HepG2 (cell line): ENCODE data around the gene NUAK2. TPM values are rescaled to one million over a fixed set of nuclear protein-coding genes. Genes with fewer than 3 reads are reported as not detected.

Experiments used
- ATAC-seq: fragments of 200-7000 bp; cut with Tn5 transposase; 3 replicates; pipeline ENCODE4 v1.9.1; 2020; ENCODE audit warnings: mild to moderate bottlenecking, moderate library complexity
- BruUV-seq: library from RNA; stranded (reverse); fragments of 400-500 nt; replicated peaks from 2 replicates; lab custom pipeline; 2021; lab: Mats Ljungman, UMichigan
- CTCF ChIA-PET: fragments of 300-600 bp; formaldehyde crosslinking; extraction: SDS; loops from one replicate; lab custom pipeline; 2021; ENCODE audit warnings: low total read pairs, inconsistent platforms, low intra/inter-chr PET ratio; lab: Yijun Ruan, JAX
- POLR2A ChIA-PET: fragments of 350-600 bp; sonication (Branson Sonifier 250); formaldehyde crosslinking; loops from one replicate; lab custom pipeline; 2020; ENCODE audit warnings: antibody characterized with exemption, inconsistent platforms; lab: Yijun Ruan, JAX
- DNase-seq: peaks from one replicate; pipeline ENCODE4 v3.0.0-alpha.2; 2015; ENCODE audit warnings: low spot score
- FAIRE-seq: peaks from 3 replicates; lab custom pipeline; 2011; peaks lifted over from hg19 to GRCh38; lab: Jason Lieb, UNC
- H2AFZ ChIP-seq: one replicate; pipeline ENCODE4 v1.6.1; 2011; ENCODE audit warnings: low read length, inconsistent platforms
- H3K27ac ChIP-seq: fragments of 300-600 bp; 3 replicates; pipeline ENCODE4 v1.8.0; 2011; ENCODE audit warnings: mixed run types, mild to moderate bottlenecking, mixed read lengths, low read length, inconsistent platforms; ENCODE audit not compliant: insufficient read depth; ENCODE audit errors: extremely low read length
- H3K27me3 ChIP-seq, 2 experiments: fragments of 200-600 bp in 1 of 2; 2 replicates in 1 of 2; 3 replicates in 1 of 2; pipeline versions ENCODE4 v1.6.0 to v1.8.0; 2011; ENCODE audit warnings: low read length in 2 of 2, mild to moderate bottlenecking in 2 of 2, moderate library complexity in 2 of 2, inconsistent platforms in 1 of 2; ENCODE audit not compliant: insufficient read depth in 2 of 2, control insufficient read depth in 1 of 2
- H3K36me3 ChIP-seq, 2 experiments: fragments of 200-600 bp in 1 of 2; replicated peaks in 1 of 2; 2 replicates in 1 of 2; 3 replicates in 1 of 2; pipeline versions ENCODE4 v1.5.1 to v1.8.0; 2011; ENCODE audit warnings: low read length in 2 of 2, inconsistent platforms in 1 of 2; ENCODE audit not compliant: insufficient read depth in 2 of 2, control insufficient read depth in 1 of 2
- H3K4me1 ChIP-seq: 2 replicates; pipeline ENCODE4 v1.5.1; 2012; ENCODE audit warnings: low read length, inconsistent platforms; ENCODE audit not compliant: insufficient read depth
- H3K4me2 ChIP-seq: 2 replicates; pipeline ENCODE4 v1.6.0; 2011; ENCODE audit warnings: low read depth, low read length, inconsistent platforms
- H3K4me3 ChIP-seq, 3 experiments: fragments of 200-600 bp in 1 of 3; sonication (generic), shearing (Covaris generic) in 1 of 3; replicated peaks in 1 of 3; 2 replicates each; pipeline ENCODE4 v1.5.1; 2011 to 2016; ENCODE audit warnings: low read length in 3 of 3, inconsistent platforms in 2 of 3, low read depth in 2 of 3, mild to moderate bottlenecking in 2 of 3, control low read depth in 1 of 3, mixed read lengths in 1 of 3; ENCODE audit not compliant: insufficient read depth in 1 of 3
- H3K79me2 ChIP-seq: one replicate; pipeline ENCODE4 v1.6.1; 2011; ENCODE audit warnings: low read length, inconsistent platforms; ENCODE audit not compliant: insufficient read depth
- H3K9ac ChIP-seq: 2 replicates; pipeline ENCODE4 v1.6.0; 2011; ENCODE audit warnings: mild to moderate bottlenecking, low read depth, low read length, inconsistent platforms; ENCODE audit not compliant: insufficient read depth
- H3K9me3 ChIP-seq: 2 replicates; pipeline ENCODE4 v1.5.1; 2012; ENCODE audit warnings: mild to moderate bottlenecking, low read length
- H4K20me1 ChIP-seq: 2 replicates; pipeline ENCODE4 v1.6.0; 2011; ENCODE audit warnings: inconsistent platforms, mild to moderate bottlenecking, low read length, moderate library complexity; ENCODE audit not compliant: insufficient read depth
- BHLHE40 ChIP-seq: IDR thresholded peaks from 2 replicates; pipeline ENCODE4 v1.6.1; 2011; ENCODE audit warnings: low read length, improper control_type of control experiment
- DZIP1 ChIP-seq: sonication (generic); formaldehyde crosslinking; IDR thresholded peaks from 2 replicates; pipeline ENCODE4 v1.5.0; 2020; ENCODE audit warnings: mild to moderate bottlenecking, missing genetic modification reagents
- RBAK ChIP-seq: sonication (generic); formaldehyde crosslinking; IDR thresholded peaks from 2 replicates; pipeline ENCODE4 v1.5.1; 2020; ENCODE audit warnings: mild to moderate bottlenecking, missing genetic modification reagents
- RBM22 ChIP-seq: fragments of 200-400 bp; formaldehyde crosslinking; optimal IDR thresholded peaks from 2 replicates; pipeline ENCODE3; 2017; ENCODE audit warnings: mild to moderate bottlenecking, low read length, moderate library complexity
- SMYD3 ChIP-seq: sonication (generic); formaldehyde crosslinking; IDR thresholded peaks from 2 replicates; pipeline ENCODE4 v1.8.1; 2023; ENCODE audit warnings: mild to moderate bottlenecking, missing genetic modification reagents
- SP5 ChIP-seq: IDR thresholded peaks from 2 replicates; pipeline ENCODE4 v1.6.1; 2016; ENCODE audit warnings: low read depth, borderline replicate concordance
- ZBTB7A ChIP-seq: sonication (generic); formaldehyde crosslinking; IDR thresholded peaks from 2 replicates; pipeline ENCODE4 v1.8.0; 2022; ENCODE audit warnings: mild to moderate bottlenecking, missing genetic modification reagents
- ZNF3 ChIP-seq: IDR thresholded peaks from 2 replicates; pipeline ENCODE4 v1.7.0; 2017; ENCODE audit warnings: inconsistent platforms
- ZNF781 ChIP-seq: sonication (generic); formaldehyde crosslinking; IDR thresholded peaks from 2 replicates; pipeline ENCODE4 v1.5.1; 2020; ENCODE audit warnings: borderline replicate concordance, mild to moderate bottlenecking, missing genetic modification reagents; ENCODE audit errors: not compliant biosample characterization
- ZSCAN30 ChIP-seq: sonication (generic); formaldehyde crosslinking; IDR thresholded peaks from 2 replicates; pipeline ENCODE4 v1.5.0; 2020; ENCODE audit warnings: mild to moderate bottlenecking, missing genetic modification reagents
- WGBS: methylation state at CpG from one replicate; pipeline ENCODE4 v1.1.6; 2017; ENCODE audit warnings: low lambda C conversion rate; 5-methylcytosine and 5-hydroxymethylcytosine counted together
- in situ Hi-C: cut with HindIII; loops from 2 replicates; pipeline ENCODE4 v1.10.0; 2017; ENCODE audit warnings: low pct_unique_long_range_greater_than_20kb; ENCODE audit not compliant: extremely low pct_ligation_motif_present
- intact Hi-C: fragments of 100-400 bp; cut with micrococcal nuclease; formaldehyde crosslinking; loops from one replicate; pipeline ENCODE4 v1.10.0; 2022; ENCODE audit not compliant: unreplicated experiment
- polyA plus RNA-seq, 8 experiments: library from polyadenylated mRNA; depleted of rRNA in 3 of 8; stranded (reverse) in 7 of 8; unstranded in 1 of 8; fragments of >200 nt; fragmentation: Illumina TruSeq in 4 of 8; extraction: Trizol in 4 of 8; gene quantifications; 2 replicates each; pipeline versions ENCODE4 v1.2.1 to v1.2.3, GENCODE V29; 2011 to 2016; ENCODE audit warnings: low read depth in 4 of 8, missing spikeins in 1 of 8, mixed read lengths in 1 of 8; ENCODE audit not compliant: insufficient read depth in 1 of 8
- total RNA-seq, 5 experiments: library from RNA; depleted of rRNA; stranded (reverse); fragments of >200 nt; fragmentation: Illumina TruSeq; extraction: Trizol; gene quantifications; 2 replicates each; pipeline ENCODE4 v1.2.3, GENCODE V29; 2016; ENCODE audit warnings: low read depth in 1 of 5
- TF ChIP-seq, protein P1 (sequence below): sonication (generic); formaldehyde crosslinking; IDR thresholded peaks from 2 replicates; pipeline ENCODE4 v1.4.0; 2020; ENCODE audit warnings: mild to moderate bottlenecking, missing genetic modification reagents

NUAK2 gene
- total and polyA plus RNA-seq, 2 of the 13 experiments (the other 11 are each of a cell fraction or from before 2014, with no cell fraction given): 0.75 to 1.1 TPM

GRCh38 chr1:205358579-205358978 is 37.0 kb upstream of the NUAK2 start (continued):
- TF ChIP-seq SP5 (CRISPR knock-in tag): no peak
- TF ChIP-seq, all 625 proteins: peak for 0

DNA sequence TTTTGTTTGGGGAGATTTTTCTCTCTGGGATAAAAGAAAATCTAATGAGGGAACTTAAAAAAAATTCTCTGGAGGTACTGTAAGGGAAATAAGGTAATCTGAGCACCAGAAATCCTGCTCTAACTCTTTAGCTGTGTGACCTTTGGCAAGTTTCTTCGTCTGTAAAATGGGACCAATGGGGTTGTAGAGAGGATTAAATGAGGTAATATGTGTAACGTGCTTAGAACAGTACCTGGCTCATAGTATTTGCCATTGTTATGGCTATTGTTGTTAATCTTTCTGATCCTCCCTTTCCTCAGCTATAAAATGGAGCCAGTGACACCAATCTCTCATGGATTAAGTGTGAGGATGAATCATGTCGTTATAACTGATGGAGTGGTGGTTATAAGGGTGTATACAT is 36.0 kb upstream of the NUAK2 start:
- H3K4me3 ChIP-seq: no peak overlapping the region
- intact Hi-C loops (no loop called here), in situ Hi-C loops (no loop called here)
- no peaks in the 10 kb centered on the region for H3K9me3 ChIP-seq
- peaks cover 1 to 34% of the 10 kb centered on the region in 2 experiments; a peak in 3 of 5 replicates for H3K27me3 ChIP-seq
- no peaks in the 10 kb centered on the region for H3K36me3 ChIP-seq
- no peaks in the 10 kb centered on the region for H3K79me2 ChIP-seq
- H3K27ac ChIP-seq: no peak overlapping the region
- no peak for TF ChIP-seq ZSCAN30
- no peak for TF ChIP-seq BHLHE40
- no peak for TF ChIP-seq RBAK (CRISPR knock-in tag)
- FAIRE-seq: no peak
- DNase-seq: no peak
- no peak overlapping the region for H3K9ac ChIP-seq
- no peaks in the 10 kb centered on the region for H4K20me1 ChIP-seq
- no peaks in the 10 kb centered on the region for H3K4me1 ChIP-seq
- H2AFZ ChIP-seq: no peak overlapping the region
- POLR2A ChIA-PET: no interaction called here
- no peak for ATAC-seq
- CTCF ChIA-PET: no interaction called here
- WGBS: 10% methylated on average over 3 of the region's 3 CpGs
- no peak overlapping the region for H3K4me2 ChIP-seq
- no TSS peak for BruUV-seq

DNA sequence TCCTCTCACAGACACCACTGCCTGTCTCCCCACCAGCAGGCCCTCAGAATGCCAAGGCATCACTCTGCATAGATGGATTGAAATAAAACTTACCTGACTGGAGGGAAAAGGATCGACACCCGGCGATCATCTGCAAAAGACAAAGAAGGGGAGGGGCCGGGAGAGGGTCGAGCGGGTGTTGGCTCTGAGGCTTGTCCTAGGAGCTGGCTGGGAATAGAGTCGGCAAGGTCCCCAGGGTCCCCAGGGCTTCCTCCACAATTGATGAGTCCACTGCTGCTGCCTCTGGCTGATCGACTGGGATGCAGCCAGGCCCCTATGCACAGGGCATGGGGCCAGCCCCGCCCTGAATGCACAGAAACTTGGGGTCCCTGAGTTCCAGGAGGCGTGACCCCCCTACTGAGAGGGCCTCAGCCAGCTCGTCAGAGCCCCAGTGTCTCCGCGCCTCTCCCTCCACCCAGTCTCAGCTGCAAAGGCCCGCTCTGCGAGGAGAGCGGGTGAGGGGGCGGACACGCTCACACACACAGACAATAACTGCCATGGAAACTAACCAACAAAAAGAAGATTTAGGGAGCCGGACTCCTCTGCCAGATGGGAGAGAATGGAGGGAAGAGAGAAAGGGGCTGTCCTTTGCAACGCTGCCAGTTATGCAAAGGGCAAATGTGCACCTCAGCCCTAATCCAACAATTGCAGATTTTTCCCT is 35.0 kb upstream of the NUAK2 start, which contains the start of gene KLHDC8A:
TSS of gene KLHDC8A (minus strand) at position 483 of the 700 bp plus-strand sequence. CDS start 13,318 bp downstream, outside the sequence.
- H3K27me3 ChIP-seq: peaks cover 1 to 42% of the 10 kb centered on the region in 2 experiments; a peak in 4 of 5 replicates
- H3K9me3 ChIP-seq: no peaks in the 10 kb centered on the region
- WGBS: 53% methylated on average over 18 of the region's 20 CpGs
- no peak within 1 kb of the TSS for H3K4me2 ChIP-seq
- no TSS peak for BruUV-seq
- H3K79me2 ChIP-seq: no peaks in the 10 kb centered on the region
- H3K27ac ChIP-seq: no peak within 1 kb of the TSS
- DNase-seq (no peak), FAIRE-seq (no peak), ATAC-seq (no peak)
- H3K9ac ChIP-seq: no peak within 1 kb of the TSS
- in situ Hi-C loops: no loop called here
- POLR2A ChIA-PET: no interaction called here
- H3K4me1 ChIP-seq: no peaks in the 10 kb centered on the region
- CTCF ChIA-PET: no interaction called here
- H4K20me1 ChIP-seq: no peaks in the 10 kb centered on the region
- no peak within 1 kb of the TSS for H3K4me3 ChIP-seq
- H2AFZ ChIP-seq: no peak within 1 kb of the TSS
- no peaks in the 10 kb centered on the region for H3K36me3 ChIP-seq
- intact Hi-C loops: no loop called here
- no peak for TF ChIP-seq DZIP1 (CRISPR knock-in tag)
- TF ChIP-seq ZNF781 (CRISPR knock-in tag): no peak
- TF ChIP-seq, protein P1, sequence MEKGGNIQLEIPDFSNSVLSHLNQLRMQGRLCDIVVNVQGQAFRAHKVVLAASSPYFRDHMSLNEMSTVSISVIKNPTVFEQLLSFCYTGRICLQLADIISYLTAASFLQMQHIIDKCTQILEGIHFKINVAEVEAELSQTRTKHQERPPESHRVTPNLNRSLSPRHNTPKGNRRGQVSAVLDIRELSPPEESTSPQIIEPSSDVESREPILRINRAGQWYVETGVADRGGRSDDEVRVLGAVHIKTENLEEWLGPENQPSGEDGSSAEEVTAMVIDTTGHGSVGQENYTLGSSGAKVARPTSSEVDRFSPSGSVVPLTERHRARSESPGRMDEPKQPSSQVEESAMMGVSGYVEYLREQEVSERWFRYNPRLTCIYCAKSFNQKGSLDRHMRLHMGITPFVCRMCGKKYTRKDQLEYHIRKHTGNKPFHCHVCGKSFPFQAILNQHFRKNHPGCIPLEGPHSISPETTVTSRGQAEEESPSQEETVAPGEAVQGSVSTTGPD (CRISPR knock-in tag): no peak
- TF ChIP-seq ZNF3 (CRISPR knock-in tag): no peak
- no peak for TF ChIP-seq RBM22
- no peak for TF ChIP-seq ZBTB7A (CRISPR knock-in tag)
- no peak for TF ChIP-seq SMYD3 (CRISPR knock-in tag)
